NK-92 (cell line): ENCODE measurements around the gene UCHL3.
"Not testable (repeated sequence)": the region's sequence is repeated elsewhere in the genome, so short reads cannot be mapped to it uniquely, and the experiment has no call there.

Experiments
- DNase-seq: peaks from one replicate; lab custom pipeline; 2025; ENCODE audit not compliant: unreplicated experiment; lab: John Stamatoyannopoulos, UW

UCHL3 gene

DNA sequence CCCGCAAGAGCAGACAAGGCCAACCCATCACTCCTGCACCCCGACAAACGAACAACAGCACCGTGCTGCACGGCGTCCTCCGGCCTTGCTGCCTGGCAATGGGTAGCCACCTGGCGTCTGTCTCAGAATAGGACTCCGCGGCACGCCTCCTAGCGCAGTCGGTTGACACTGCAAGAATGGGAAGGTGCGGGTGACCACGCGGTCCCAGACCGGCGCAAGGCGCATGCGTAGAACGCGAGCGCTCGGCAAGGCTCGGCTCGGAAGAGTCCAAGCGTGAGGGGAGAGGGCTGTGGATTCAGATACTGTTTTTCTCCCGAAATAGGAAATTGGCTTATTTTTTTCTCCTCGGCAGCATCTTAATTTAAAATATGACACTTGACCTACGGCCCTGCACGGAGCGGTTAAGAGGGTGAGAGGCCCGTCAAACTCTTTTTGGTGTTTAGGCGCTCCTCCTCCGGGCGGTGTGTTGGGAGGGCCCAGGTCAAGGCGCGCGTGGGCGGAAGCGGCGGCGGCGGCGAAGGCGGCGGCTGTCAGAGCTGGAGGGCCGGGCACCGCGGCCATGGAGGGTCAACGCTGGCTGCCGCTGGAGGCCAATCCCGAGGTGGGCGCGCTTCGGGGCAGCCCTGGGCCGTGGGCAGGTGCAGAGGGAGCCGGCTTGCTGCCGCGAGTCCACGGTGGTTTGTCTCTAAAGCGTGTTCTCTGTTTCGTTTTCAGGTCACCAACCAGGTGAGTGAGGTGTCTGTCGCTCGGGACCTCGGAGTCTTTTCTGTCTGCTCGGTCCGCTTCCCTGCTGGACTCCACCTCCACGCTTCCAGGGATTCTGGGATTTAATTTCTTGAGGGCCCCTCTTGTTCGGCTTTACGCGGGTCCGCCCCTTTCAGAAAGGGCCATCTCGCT lies at the start of gene UCHL3:
TSS of gene UCHL3 (plus strand) at position 530 of the 897 bp plus-strand sequence. CDS start at position 560, 30 bp downstream.
- peak; percentile 63 for DNase-seq

DNA sequence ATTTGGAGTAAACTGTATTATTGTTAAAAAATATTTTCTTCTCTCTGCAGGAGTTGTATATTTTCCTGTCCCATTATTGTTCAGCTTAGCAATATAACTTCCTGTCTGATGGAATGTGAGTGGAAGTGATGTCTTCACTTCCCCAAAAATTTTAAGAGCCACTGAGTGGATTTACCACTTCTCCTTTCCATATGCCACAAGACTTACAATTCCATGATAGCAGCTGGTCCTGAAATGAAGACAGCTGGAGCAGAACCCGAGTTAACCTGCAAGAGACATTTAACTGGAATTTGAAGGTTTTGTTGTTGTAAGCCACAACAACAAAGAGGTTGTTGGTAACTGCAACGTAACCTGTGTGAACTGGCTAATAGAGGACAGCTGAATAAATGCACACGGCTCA lies 44.3 kb upstream of the UCHL3 start:
- no peak for DNase-seq

DNA sequence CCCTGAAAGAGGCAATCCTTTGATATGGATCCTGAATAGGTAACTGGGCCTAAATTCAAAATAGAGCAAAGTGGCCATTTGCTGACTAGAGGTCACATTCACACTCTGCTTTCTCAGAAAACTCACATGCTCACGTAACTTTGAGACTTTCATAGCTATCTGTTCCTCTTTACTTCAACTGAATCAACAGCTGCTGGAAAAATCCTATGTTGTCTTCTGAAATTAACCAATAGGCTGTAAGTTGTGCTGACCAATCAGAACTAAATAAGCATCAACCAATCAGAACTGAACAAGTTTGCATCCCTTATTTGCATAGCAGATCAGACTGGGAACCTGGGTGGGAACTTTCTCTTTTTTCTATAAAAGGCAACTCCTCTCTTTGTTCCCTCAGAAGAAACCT lies 43.6 kb upstream of the UCHL3 start:
- no peak for DNase-seq

DNA sequence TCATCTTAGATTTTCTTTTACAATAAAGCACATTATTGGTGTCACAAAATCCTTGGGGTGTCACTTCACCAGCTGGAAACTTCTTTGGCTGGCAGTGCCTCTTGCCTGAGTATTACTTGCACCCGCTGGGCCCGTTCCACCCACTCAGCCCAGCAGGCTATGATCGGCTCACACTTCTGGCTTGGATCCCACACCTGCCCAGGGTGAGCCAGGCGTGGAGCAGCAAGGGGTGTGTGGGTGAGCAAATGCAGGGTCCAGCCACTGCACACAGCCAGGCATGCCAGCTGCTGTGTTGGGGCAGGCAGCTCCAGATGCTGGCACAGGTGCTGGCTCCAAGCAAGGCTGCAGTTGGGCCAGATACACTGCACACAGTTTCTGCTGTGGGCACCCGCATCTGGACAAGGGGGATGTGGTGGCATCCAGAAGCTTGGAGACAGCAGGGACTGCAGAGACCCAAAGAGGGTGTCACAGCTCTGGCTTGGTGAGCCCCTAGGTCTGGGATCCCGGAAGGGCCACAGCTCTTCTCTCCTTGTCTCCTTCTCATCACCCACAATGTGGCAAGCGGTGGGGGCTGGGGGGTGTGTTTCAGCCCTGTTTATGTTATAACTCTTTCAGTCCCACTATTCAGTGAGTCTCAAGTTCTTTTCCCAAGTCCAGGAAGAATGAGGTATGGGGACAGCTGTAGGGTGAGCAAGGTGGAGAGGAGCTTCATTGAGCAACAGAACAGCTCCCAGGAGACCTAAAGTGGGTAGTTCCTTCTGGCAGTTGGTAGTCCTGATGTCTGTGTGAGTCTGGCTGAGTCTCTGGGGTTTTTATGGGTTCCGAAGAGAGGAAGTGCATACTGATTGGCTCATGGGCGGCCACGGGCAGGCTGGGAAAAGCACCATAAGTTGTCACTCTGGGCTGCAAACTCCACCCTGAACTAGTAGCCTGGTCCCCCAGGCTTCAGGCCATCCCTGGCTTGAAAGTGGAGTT lies 42.3 kb upstream of the UCHL3 start:
- no peak for DNase-seq

DNA sequence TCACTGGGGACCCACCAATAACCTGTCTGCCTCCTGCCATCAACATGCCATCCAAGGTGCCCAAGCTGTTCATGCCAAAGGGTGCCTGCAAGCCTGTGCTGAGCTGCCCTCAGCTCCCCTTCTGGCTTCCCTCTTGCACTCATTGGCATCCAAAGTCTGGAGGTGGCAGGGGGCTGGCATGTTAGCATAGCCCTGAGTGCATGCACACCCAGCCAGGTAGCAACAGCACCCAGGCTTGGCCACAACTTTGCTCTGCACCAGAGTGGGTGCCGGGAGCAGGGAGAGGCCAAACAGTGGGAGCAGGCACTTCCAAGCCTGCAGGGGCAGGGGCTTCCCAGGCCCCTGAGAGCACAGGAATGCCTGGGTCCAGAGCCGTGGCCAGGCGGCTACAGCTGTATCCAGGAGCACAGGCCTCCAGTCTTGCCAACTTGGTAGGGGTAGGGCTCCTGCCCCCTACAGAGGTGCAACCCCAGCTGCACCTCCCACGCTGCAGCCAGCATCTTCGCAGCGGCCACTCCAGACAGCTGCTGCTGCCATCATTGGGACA lies 41.5 kb upstream of the UCHL3 start:
- no peak for DNase-seq

DNA sequence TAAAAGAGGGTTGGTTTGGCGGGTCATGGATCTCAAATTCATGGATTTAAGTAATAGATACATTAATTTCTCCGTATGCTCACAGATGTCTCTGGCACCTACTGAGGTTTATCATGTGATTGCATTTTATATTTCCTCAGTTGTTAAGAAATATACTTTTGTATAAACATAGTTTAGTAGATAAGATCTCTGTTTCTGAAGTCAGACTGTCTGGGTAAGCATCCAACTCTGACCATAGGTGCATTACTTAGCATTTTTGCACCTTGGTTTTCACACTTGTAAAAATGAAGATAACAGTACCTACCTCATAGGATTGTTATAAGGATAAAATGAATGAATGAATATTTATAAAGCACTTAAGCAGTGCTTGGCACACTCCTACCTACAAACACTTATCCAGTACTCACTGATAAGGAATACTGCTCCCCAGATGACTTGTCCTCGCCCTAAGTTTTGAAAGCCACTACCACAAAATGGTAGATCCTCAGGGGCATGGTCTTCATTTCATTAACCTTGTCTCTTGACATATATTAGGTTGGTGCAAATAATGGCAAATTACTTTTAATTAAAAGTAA lies 38.5 kb upstream of the UCHL3 start:
- no peak for DNase-seq

DNA sequence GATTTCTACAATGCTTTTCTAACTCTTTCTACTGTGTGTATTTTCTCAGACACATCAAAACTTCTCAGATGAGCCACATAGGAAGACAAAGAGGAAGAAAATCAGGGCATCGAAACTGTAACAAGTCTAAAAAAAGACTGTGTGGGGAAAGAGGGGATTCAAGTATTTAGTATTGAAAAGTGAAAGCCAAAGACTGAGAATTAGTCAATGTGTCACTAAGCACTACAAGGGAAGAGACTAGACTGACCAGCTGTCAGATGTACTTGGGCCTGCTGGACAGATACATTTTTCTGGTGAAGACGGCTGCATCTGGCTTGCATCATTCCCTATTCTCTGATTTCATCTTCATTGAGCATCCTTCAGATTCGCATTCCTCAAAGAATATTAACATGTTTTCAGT lies 37.3 kb upstream of the UCHL3 start:
- DNase-seq, result no peak

DNA sequence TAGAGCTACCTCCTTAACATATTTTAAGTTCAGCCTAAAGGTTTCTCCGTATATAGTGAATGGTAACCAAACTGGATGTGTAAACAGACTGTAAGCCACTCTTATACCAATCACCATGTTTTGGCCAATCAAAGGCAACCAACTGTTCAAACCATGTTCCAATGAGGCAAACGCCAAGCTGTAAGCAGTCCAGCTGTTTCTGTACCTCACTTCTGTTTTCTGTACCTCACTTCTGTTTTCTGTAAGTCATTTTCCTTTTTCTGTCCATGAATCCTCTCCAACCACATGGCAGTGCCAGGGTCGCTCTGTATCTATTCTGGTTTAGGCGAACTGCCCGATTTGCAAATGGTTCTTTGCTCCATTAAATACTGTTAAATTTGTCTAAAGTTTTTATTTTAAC lies 36.3 kb upstream of the UCHL3 start:
- DNase-seq, result no peak

DNA sequence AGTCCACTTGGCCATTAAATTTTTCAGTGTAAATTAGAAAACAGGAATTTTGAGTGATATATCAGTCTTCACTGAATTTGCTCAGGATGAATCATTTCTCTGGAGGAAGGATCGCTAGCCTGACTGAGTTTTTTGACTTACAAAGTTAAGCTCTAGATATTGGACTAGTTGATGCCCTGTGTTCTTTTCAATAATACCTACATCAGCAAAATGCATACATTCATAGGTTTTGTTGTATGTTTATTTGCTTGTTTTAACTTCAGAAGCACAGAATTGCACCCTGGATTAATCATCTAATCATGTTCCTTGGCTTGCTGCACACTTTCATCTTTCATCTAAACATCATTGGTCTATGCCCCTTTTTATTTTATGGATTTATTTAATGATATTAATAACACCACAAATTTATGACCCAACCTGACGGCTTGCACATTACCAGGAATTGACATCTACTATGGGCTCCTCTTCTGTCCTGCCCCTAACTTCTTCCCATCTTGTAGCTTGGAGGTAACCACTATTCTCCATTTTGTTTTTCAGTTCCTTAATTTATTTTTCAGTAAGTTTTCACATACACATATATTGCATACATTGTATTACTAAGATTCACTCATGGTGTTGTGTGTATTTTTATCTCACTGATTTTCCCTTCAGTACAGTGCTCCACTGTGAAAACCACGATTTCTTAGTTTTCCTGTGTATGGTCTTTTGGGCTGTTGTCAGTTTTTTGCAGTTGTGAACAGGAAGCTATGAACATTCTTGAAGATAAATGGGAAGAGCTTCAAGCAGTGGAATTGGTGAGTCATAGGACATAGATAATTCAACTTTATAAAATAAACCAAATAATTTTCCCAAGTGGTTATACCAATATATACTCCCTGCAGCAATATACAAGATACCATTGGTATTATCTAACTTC lies 35.3 kb upstream of the UCHL3 start:
- no peak for DNase-seq

DNA sequence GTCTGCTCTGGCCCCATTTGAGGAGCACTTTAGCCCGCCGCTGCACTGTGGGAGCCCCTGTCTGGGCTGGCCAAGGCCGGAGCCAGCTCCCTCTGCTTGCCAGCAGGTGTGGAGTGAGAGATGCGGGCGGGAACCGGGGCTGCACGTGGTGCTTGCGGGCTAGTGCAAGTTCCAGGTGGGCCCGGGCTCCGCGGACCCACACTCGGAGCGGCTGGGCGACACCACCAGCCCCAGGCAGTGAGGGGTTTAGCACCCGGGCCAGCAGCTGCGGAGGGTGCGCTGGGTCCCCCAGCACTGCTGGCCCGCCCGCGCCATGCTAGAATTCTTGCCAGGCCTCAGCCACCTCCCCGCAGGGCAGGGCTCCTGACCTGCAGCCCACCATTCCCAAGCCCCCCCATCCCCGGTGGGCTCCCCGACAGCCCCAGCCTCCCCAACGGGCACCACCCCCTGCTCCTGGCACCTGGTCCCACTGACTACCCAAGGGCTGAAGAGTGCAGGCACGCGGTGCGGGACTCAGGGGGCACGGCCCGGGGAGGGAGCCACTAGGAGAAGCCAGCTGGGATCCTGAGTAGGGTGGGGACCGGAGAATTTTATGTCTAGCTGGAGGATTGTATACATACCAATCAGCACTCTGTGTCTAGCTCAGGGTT lies 31.0 kb upstream of the UCHL3 start:
- no peak for DNase-seq

DNA sequence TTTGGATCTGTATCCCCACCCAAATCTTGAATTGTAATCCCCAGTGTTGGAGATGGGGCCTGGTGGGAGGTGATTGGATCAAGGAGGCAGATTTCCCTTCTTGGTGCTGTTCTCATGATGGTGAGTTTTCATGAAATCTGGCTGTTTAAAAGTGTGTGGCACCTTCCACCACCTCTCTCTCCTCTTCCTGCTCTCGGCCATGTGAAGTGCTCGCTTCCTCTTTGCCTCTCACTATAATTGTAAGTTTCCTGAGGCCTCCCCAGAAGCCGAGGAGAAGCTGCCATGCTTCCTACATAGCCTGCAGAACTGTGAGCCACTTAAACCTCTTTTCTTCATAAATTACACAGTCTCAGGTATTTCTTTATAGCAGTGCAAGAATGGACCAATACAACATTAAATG lies 27.6 kb upstream of the UCHL3 start:
- DNase-seq, result no peak

DNA sequence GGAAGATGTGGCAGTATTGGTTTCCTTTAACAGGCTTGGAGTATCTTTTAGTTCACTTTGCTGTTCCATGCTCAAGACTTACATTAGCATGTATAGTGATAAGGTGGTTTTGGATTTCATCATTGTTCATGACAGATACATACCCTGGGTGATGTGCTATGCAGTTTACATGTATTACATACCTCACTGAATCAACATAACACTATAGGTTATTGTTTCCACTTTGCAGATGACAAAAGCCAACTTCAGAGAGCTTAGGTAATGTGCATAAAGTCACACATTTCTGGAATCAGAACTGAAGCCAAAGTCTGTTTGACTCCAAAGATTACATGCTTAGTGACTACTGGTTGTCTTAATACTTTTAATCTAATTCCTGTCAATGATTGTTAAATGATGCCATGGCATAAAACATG lies 19.0 kb upstream of the UCHL3 start:
- no peak for DNase-seq

DNA sequence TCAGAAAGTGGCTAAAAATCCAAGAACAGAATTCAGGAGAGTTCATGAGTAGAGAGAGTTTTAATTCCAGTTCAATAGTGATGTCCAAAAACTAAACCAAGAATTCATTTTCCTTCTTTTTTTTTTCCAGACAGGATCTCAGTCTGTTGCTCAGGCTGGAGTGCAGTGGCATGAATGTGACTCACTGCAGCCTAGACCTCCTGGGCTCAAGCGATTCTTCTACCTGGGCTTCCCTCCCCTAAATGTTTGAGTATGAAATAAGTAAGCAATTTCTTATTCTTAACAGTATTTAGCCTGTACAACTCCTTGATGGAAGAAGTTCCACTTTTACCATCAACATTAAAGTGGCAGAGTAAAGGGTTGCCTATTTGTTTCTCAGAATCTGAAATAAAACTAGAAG lies 15.7 kb upstream of the UCHL3 start:
- no peak for DNase-seq

DNA sequence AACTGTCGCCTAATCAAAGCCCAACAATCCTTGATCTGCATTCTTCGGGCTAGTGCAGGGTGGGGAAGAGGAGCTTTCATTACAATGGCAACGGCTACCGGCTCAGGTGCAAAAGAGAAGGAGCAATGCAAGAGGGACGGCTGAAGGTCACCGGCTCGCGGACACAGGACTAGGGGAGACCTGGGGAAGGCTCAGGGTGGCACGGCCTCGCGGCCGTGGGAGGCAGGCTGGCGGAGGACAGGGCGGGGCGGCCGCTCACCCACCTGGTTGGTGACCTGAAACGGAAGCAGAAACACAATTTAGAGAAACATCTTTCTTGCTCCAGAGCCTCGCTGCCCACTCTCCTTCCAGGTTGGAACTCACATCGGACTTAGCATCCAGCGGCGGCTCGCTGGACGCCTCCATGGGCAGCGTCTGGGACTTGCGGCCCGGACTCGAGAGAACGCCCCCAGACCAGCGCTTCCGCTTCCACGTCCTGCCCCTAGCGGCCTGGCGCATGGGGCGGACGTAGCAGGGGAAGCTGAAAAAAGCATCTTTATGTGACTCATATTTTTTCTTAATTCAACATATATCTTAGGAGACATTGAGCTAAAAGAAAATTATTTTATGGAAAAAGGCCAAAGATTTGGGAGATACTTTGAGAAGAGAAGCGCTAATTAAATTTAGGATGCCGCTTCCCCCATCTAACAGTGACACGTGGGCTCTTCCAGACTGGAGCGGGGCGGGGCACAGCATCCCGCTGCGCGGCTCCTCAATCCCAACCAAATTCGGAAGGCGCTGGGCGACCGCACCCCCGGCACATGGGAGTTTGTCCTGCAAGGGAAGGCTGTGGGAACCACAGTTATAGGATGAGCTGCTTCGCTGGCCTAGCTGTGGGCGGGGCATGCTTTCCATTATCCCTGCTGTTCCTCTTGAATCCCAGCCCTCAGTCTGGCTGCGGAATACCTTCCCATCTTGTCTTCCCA lies 11.9 kb upstream of the UCHL3 start, which contains the start of gene COMMD6:
TSS of gene COMMD6 (minus strand) at position 441 of the 965 bp plus-strand sequence. CDS start at position 405, 36 bp downstream.
- DNase-seq, result no peak

DNA sequence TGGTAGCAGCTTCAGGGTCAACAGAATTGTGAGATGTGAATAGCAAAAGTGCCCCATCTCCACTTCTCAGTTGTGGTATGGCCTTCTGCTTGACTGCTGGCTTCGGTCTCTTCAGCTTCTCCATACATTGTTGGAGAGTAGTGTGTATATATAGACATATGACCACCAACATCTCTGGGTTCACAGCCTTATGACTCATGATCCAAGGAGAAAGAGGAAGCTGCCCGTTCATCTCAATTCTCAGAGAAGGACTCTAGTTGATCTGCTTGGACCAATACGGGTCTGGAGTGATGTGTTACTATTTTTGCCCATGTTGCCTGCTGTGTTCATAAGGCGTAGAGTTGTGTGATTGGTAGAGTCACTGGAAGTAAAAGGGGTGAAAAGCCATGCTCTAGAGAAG lies 8.3 kb upstream of the UCHL3 start:
- DNase-seq, result no peak

DNA sequence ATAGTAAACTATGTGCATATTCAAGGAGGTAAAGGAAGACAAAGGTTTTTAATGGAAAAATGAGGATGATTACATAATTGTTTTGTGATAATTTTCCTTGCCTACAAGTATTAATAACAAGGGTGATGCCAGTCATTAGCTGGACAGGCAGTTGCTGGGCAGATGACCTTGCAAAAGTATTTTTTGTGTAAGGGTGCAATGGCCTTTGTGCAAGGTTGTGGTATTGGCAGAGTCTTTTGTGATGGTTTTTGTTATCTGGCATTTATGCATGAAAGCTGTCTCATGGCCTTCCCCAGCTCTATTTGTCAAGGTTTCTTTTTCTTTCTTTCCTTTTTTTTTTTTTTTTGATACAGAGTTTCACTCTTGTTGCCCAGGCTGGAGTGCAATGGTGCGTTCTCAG lies 7.6 kb upstream of the UCHL3 start:
- no peak for DNase-seq

DNA sequence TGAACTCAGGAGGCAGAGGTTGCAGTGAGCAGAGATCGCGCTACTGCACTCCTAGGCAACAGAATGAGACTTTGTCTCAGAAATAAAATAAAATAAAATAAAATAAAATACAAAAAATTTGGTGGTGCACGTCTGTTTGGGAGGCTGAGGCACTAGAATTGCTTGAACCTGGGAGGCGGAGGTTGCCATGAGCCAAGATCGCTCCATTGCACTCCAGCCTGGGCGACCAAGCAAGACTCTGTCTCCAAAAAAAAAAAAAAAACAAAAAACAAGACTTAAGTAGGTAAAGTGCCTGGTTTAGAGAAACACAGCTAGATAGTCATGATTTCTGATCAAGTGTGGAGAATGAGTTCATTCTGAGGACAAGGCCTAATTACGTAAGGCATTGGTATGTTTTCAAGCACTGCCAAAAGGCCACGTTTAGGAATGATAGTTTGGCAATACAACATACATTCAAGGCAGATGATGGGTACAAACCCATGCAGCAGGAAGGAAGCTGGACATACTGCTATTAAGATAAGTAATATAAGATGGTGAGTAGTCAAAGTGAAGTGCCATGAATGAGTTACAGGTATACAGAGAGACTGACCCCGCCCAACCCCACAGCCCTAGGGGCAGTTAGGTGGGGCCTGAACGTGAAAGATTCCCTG lies 4.8 kb upstream of the UCHL3 start:
- no peak for DNase-seq

DNA sequence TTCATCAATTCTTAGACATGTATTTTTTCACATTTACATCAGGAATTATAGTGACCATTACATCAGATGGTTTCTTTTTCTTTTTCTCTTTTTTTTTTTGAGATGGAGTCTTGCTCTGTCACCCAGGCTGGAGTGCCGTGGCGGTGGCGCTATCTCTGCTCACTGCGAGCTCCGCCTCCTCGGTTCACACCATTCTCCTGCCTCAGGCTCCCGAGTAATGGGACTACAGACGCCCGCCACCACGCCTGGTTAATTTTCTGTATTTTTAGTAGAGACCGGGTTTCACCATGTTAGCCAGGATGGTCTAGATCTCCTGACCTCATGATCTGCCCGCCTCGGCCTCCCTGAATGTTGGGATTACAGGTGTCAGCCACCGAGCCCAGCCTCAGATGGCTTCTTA lies 4.2 kb upstream of the UCHL3 start:
- not testable (repeated sequence) for DNase-seq
